ENCODE results near the gene SMIM7. TPM values are rescaled to one million over a fixed set of nuclear protein-coding genes. Genes with fewer than 3 reads are reported as not detected.

SMIM7 gene
- total and polyA plus RNA-seq, 2 of the 13 experiments (the other 11 are each of a cell fraction or from before 2014, with no cell fraction given) = 55.7 to 74.9 TPM

GRCh38 chr19:16660763-16661479, 977 bp upstream of the SMIM7 start, which contains the start of gene TMEM38A (continued):
- TF ChIP-seq SMYD3 (CRISPR knock-in tag; IDR thresholded peaks at IDR 0.05) (no peak), SP5 (CRISPR knock-in tag; IDR thresholded peaks at IDR 0.05; ENCODE audit: borderline replicate concordance, low read depth) (0 out of 2 replicates have a peak, but pooled peaks have one; percentile 18), SAP130 (CRISPR knock-in tag; IDR thresholded peaks at IDR 0.05; ENCODE audit: low read depth) (peak; percentile 57; the same call in 1 of the 2 replicates), HOXA5 (CRISPR knock-in tag; IDR thresholded peaks at IDR 0.05) (no peak), U2AF1 (optimal IDR thresholded peaks at IDR 0.05; ENCODE audit: low read depth, low read length) (no peak), ISL2 (CRISPR knock-in tag; IDR thresholded peaks at IDR 0.05) (no peak), KLF15 (CRISPR knock-in tag; IDR thresholded peaks at IDR 0.05; ENCODE audit: borderline replicate concordance) (no peak), ZNF777 (CRISPR knock-in tag; IDR thresholded peaks at IDR 0.05) (peak; percentile 82), IRF1 (CRISPR knock-in tag; IDR thresholded peaks at IDR 0.05; ENCODE audit: low read depth) (no peak), ATF6 (CRISPR knock-in tag; conservative IDR thresholded peaks at IDR 0.05) (no peak; the same call in 1 of the 2 replicates), ZSCAN21 (CRISPR knock-in tag; IDR thresholded peaks at IDR 0.05; ENCODE audit: borderline replicate concordance) (no peak), ZSCAN22 (CRISPR knock-in tag; IDR thresholded peaks at IDR 0.05) (no peak), HMG20B (CRISPR knock-in tag; conservative IDR thresholded peaks at IDR 0.05) (no peak), ZUFSP (CRISPR knock-in tag; IDR thresholded peaks at IDR 0.05; ENCODE audit: borderline replicate concordance) (no peak), PHF21A (CRISPR knock-in tag; IDR thresholded peaks at IDR 0.05) (no peak), FOXO4 (CRISPR knock-in tag; conservative IDR thresholded peaks at IDR 0.05) (0 out of 2 replicates have a peak, but pooled peaks have one; percentile 49), HCFC1 (IDR thresholded peaks at IDR 0.05; ENCODE audit: low read depth, low read length) (no peak), FIP1L1 (IDR thresholded peaks at IDR 0.05; ENCODE audit: borderline replicate concordance, insufficient read depth, low read depth, low read length) (no peak), ZNF33A (CRISPR knock-in tag; IDR thresholded peaks at IDR 0.05; ENCODE audit: borderline replicate concordance) (no peak), SOX6 (IDR thresholded peaks at IDR 0.05) (no peak), SOX6 (CRISPR knock-in tag; IDR thresholded peaks at IDR 0.05) (0 out of 2 replicates have a peak, but pooled peaks have one; percentile 9), MAZ (IDR thresholded peaks at IDR 0.05; ENCODE audit: borderline replicate concordance, low read depth, low read length) (no peak), MAZ (CRISPR knock-in tag; IDR thresholded peaks at IDR 0.05; ENCODE audit: low read depth) (0 out of 2 replicates have a peak, but pooled peaks have one; percentile 1), ZBTB21 (CRISPR knock-in tag; IDR thresholded peaks at IDR 0.05) (no peak), ZMYM3 (CRISPR knock-in tag; IDR thresholded peaks at IDR 0.05) (no peak), RORA (CRISPR knock-in tag; IDR thresholded peaks at IDR 0.05) (no peak)
